ENCODE results near the gene EXOSC10. TPM values are rescaled to one million over a fixed set of nuclear protein-coding genes. Genes with fewer than 3 reads are reported as not detected.
"Not testable (repeated sequence)": the region's sequence is repeated elsewhere in the genome, so short reads cannot be mapped to it uniquely, and the experiment has no call there.

Gene EXOSC10
- total RNA-seq, 1 experiment from 2014 or later = 88.8 TPM

- no peak for DNase-seq (ENCODE audit: low read depth, low spot score)
- in situ Hi-C loops (cut with HindIII; ENCODE audit: low pct_unique_long_range_greater_than_20kb, low sequenced_read_pairs) = no loop called here
Measured at GRCh38 chr1:11054181-11054580, 45.5 kb downstream of the EXOSC10 start.

DNA sequence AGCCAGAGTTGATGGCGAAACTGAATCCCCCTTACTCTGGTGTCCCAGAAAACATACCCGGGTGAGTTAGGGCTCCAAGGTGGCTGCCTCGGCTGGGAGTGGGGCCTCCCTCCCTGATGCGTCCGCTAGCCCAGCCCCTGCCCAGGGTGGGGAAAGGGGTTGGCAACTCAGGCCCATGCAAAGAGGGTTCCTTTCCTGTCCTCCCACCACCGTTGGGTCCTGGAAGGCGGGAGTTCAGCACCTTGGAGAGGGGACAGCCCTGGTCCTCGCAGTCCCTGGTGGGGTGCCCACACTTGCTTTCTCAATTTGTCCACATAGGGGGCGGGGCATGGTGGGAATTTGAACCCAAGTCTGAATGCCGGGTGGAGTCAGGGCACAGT, 45.9 kb downstream of the EXOSC10 start:
- DNase-seq (ENCODE audit: low read depth, low spot score) = no peak
- in situ Hi-C loops (cut with HindIII; ENCODE audit: low pct_unique_long_range_greater_than_20kb, low sequenced_read_pairs) = no loop called here

- DNase-seq (ENCODE audit: low read depth, low spot score) = no peak
- in situ Hi-C loops (cut with HindIII; ENCODE audit: low pct_unique_long_range_greater_than_20kb, low sequenced_read_pairs) = no loop called here
Measured at GRCh38 chr1:11052839-11053757, 46.6 kb downstream of the EXOSC10 start.

- in situ Hi-C loops (cut with HindIII; ENCODE audit: low pct_unique_long_range_greater_than_20kb, low sequenced_read_pairs) = no loop called here
- no peak for DNase-seq (ENCODE audit: low read depth, low spot score)
Measured at GRCh38 chr1:11051781-11052511, 47.7 kb downstream of the EXOSC10 start.

- in situ Hi-C loops (cut with HindIII; ENCODE audit: low pct_unique_long_range_greater_than_20kb, low sequenced_read_pairs); DNase-seq (ENCODE audit: low read depth, low spot score): not testable (repeated sequence)
Measured at GRCh38 chr1:11051121-11051520, 48.5 kb downstream of the EXOSC10 start.

DNA sequence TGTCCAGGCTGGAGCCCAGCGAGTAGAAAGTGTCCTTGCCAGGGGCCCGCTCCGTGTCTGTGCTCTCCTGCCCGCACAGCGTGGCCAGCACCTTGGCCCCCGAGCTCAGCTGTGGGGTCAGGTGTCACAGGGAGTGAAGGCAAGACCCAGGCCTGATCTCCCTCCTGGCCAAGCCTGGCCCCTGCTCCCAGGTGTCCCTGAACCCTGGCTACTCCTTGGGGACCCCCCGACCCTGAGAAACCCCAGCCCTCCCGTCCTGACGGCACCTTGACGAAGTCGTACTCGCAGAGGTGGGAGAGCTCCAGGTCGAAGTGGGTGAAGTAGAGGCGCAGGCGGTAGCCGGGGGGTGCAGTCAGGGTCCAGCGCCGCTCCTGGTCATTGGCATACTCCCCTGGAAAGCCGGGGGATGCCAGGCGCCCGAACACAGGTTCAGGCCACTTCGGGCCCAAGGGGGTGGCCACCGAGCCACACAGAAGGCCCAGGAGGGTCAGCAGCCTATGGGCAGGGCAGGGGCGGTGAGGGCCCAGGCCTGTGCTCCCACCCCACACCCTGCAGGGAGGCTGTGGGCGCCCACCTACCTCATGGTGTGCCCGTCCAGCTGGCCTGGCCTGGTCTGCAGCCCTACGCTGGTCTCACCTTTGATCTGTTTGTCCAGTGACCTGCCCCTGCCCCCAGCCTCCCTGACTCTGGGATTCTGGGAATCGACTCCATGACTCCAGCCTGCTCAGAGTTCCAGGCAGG, 52.9 kb downstream of the EXOSC10 start, which contains the start of gene MASP2:
MASP2 (minus strand) TSS at position 615 of the 741 bp plus-strand sequence; CDS start at position 583, 32 bp downstream.
- in situ Hi-C loops (cut with HindIII; ENCODE audit: low pct_unique_long_range_greater_than_20kb, low sequenced_read_pairs) = no loop called here
- DNase-seq (ENCODE audit: low read depth, low spot score) = no peak

DNA sequence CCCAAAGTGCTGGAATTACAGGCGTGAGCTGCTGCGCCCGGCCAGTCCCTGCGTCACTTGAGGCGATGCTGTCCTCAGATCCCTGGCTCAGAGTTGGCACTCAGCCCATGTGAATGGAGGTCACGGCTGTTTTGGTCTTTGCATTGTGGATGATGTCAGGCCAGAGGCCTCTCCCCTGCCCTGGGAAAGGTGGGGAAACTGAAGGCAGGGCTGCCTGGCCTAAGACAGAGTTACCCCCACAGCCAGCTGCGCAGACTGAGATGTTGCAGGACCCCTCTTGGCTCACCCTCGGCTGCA, 53.5 kb downstream of the EXOSC10 start:
- in situ Hi-C loops (cut with HindIII; ENCODE audit: low pct_unique_long_range_greater_than_20kb, low sequenced_read_pairs) = no loop called here
- no peak for DNase-seq (ENCODE audit: low read depth, low spot score)

DNA sequence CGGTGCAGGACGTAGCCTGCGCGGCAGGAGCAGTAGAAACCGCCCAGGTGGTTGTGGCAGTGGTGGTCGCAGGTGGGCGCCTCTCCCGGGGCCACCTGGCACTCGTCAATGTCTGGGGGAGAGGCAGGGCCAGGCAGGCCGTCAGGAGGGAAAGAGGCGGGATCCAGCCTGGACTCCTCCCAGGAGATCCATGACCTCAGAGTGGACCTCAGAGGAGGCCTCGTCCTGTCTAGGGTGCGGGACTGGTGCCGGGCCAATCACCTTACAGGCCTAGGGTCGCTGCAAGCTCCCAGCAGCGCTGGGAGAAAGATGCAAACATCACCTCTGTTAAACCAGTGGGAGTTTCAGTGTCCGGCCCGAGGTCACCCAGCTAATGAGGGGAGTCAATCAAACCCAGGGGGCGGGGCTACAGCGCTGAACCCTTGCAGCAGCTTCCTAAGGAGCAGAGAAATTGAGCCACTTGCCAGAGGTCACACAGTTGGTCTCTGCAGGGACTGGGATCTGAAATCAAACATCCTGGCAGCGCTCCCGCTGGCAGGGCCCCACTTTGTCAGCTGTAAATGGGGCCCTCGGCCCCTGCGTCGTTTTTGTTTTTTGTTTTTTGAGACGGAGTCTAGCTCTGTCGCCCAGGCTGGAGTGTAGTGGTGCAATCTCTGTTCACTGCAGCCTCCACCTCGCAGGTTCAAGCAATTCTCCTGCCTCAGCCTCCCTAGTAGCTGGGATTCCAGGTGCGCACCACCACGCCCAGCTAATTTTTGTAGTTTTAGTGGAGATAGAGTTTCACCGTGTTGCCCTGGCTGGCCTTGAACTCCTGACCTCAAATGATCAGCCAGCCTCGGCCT, 54.0 kb downstream of the EXOSC10 start:
- in situ Hi-C loops (cut with HindIII; ENCODE audit: low pct_unique_long_range_greater_than_20kb, low sequenced_read_pairs) = no loop called here
- no peak for DNase-seq (ENCODE audit: low read depth, low spot score)

DNA sequence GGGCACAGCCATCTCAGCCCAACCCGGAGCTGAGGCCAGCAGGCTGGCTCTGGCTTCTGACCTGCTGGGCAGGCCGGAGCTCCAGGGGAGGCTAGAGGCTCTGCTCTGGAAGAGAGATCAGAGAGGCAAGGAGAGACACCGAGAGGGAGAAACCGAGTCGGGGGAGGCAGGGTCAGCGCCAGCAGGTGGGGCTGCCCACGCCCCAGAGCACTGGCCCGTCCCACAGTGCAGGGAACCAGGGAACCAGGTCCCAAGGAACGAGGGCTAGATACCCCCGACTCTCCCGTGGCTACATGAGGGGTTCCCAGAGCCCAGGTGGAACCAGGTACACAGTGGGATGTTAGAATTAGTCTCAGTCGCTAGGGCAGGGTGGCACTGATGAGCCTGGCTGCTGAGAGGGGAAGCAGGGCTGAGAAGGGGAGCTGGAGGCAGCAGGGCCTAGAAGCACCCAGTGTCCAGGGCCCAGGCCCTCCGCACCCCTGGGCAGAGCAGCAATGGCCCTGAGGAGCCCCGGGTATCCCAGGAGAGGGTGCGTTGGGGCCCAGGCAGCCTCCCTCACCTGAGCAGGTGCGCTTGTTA, 54.7 kb downstream of the EXOSC10 start:
- DNase-seq (ENCODE audit: low read depth, low spot score) = no peak
- in situ Hi-C loops (cut with HindIII; ENCODE audit: low pct_unique_long_range_greater_than_20kb, low sequenced_read_pairs) = no loop called here

DNA sequence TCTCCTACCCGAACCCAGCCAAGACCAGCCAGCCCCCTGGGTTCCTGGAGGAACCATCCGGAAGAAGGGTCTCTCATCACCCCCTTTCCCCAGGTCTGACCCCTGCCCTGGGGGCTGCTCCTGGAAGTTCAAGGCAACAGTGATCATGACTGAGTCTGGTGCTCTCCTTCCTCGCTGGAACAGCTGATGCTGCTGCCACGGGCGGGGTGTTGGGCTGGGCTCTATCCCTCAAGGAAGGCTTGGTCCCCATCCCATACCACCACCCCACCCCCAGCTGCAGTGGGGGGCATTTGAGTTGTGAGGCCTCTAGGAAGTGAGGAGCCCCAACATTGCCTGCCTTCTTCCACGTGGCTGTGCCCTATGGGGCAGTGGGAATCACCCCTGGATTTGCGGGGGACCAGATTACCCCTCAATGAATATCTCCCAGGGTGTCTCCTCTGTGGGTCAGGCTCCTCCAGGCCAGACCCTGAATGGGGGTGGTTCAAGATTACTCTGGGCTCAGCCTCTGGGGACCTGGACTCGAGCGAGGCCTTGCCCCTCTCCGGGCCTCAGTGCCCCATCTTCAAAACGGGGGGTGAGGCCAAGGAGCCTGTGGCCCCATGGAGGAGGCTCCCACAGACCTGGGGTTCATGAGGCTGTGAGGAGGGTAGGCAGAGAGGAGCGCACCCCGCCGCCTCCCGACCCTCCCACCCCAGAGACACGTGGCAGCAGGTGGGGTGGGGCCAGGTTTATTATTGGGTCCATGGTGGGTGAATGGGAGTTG, 55.4 kb downstream of the EXOSC10 start:
- DNase-seq (ENCODE audit: low read depth, low spot score) = no peak
- in situ Hi-C loops (cut with HindIII; ENCODE audit: low pct_unique_long_range_greater_than_20kb, low sequenced_read_pairs) = no loop called here

- no peak for DNase-seq (ENCODE audit: low read depth, low spot score)
- in situ Hi-C loops (cut with HindIII; ENCODE audit: low pct_unique_long_range_greater_than_20kb, low sequenced_read_pairs) = no loop called here
Measured at GRCh38 chr1:11042995-11043874, 56.4 kb downstream of the EXOSC10 start.

DNA sequence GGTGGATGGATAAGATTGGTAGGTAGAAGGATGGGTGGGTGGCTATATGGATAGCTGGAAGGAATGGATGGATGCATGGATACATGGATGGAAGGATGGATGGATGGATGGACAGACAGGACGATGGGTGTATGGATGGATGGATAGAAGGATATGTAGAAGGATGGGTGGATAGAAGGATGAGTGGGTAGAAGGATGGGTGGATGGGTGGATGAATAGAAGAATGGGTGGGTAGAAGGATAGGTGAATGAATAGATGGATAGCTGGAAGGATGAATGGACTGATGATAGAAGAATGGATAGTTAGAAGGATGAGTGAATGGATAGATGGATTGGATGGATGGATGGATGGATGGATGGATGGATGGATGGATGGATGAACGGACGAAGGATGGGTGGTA, 57.6 kb downstream of the EXOSC10 start:
- DNase-seq (ENCODE audit: low read depth, low spot score) = no peak
- in situ Hi-C loops (cut with HindIII; ENCODE audit: low pct_unique_long_range_greater_than_20kb, low sequenced_read_pairs) = no loop called here

- in situ Hi-C loops (cut with HindIII; ENCODE audit: low pct_unique_long_range_greater_than_20kb, low sequenced_read_pairs) = no loop called here
- no peak for DNase-seq (ENCODE audit: low read depth, low spot score)
Measured at GRCh38 chr1:11041048-11041447, 58.6 kb downstream of the EXOSC10 start.

DNA sequence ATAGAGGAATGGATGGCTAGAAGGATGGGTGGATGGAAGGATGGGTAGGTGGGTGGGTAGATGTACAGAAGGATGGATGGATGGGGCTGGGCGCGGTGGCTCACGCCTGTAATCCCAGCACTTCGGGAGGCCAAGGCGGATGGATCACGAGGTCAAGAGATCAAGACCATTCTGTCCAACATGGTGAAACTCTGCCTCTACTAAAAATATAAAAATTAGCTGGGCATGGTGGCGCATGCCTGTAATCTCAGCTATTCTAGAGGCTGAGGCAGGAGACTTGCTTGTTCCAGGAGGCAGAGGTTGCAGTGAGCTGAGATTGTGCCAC, 59.6 kb downstream of the EXOSC10 start:
- DNase-seq (ENCODE audit: low read depth, low spot score); in situ Hi-C loops (cut with HindIII; ENCODE audit: low pct_unique_long_range_greater_than_20kb, low sequenced_read_pairs): not testable (repeated sequence)

DNA sequence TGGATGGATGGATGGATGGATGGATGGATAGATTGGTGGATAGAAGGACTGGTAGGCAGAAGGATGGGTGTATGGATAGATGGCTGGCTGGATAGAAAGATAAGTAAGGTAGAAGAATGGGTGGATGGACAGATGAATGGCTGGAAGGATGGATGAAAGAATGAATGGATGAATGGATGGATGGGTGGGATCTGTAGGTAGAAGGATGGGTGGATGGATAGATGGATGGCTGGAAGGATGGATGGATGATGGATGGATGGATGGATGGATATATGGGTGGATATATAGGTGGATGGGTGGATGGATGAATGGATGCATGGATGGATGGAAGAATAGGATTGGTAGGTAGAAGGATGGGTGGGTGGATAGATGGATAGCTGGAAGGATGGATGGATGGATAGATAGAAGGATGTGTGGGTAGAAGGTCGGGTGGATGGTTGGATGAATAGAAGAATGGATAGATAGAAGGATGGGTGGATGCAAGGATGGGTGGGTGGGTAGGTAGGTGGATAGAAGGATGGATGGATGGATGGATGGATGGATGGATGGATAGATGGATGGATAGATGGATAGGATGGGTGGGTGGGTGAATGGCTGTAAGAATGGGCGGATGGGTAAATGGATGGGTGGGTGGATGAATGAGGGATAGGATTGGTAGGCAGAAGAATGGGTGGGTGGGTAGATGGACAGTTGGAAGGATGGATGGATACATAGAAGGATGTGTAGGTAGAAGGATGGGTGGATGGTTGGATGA, 60.1 kb downstream of the EXOSC10 start:
- in situ Hi-C loops (cut with HindIII; ENCODE audit: low pct_unique_long_range_greater_than_20kb, low sequenced_read_pairs) = no loop called here
- DNase-seq (ENCODE audit: low read depth, low spot score) = no peak

All from SK-MEL-5 (cell line).